ENCODE measurements around the gene NFE2L2. TPM values are rescaled to one million over a fixed set of nuclear protein-coding genes. Genes with fewer than 3 reads are reported as not detected.
"Not testable (repeated sequence)": the region's sequence is repeated elsewhere in the genome, so short reads cannot be mapped to it uniquely, and the experiment has no call there.

NFE2L2 gene
- total RNA-seq, 1 donor from 2014 or later: 105 TPM

- TF ChIP-seq CTCF (IDR thresholded peaks at IDR 0.05): no peak
- H3K27me3 ChIP-seq: no peaks in the 10 kb centered on the region
- no peak overlapping the region for H3K4me3 ChIP-seq
- ATAC-seq (no peak), DNase-seq (no peak)
- intact Hi-C loops (cut with DNase I): no loop called here
- no peaks in the 10 kb centered on the region for H3K9me3 ChIP-seq
- no peak overlapping the region for H3K27ac ChIP-seq
- H3K4me1 ChIP-seq: peaks cover 87% of the 10 kb centered on the region
- peaks cover 7% of the 10 kb centered on the region for H3K36me3 ChIP-seq
Observed at GRCh38 chr2:177249038-177249437, 15.5 kb downstream of the NFE2L2 start.

- TF ChIP-seq CTCF (IDR thresholded peaks at IDR 0.05): no peak
- Histone ChIP-seq H3K27ac (no peak overlapping the region), H3K36me3 (peaks cover 7% of the 10 kb centered on the region), H3K4me3 (no peak overlapping the region), H3K27me3 (no peaks in the 10 kb centered on the region), H3K4me1 (peaks cover 88% of the 10 kb centered on the region), H3K9me3 (no peaks in the 10 kb centered on the region)
- ATAC-seq (no peak), DNase-seq (no peak)
- intact Hi-C loops (cut with DNase I): no loop called here
Observed at GRCh38 chr2:177247693-177248262, 16.7 kb downstream of the NFE2L2 start.

- H3K27me3 ChIP-seq; H3K36me3 ChIP-seq; ATAC-seq; H3K4me3 ChIP-seq; H3K9me3 ChIP-seq; DNase-seq; H3K27ac ChIP-seq; intact Hi-C loops (cut with DNase I): not testable (repeated sequence)
- H3K4me1 ChIP-seq: peaks cover 87% of the 10 kb centered on the region
Observed at GRCh38 chr2:177246523-177247030, 17.9 kb downstream of the NFE2L2 start.

- Histone ChIP-seq H3K36me3 (peaks cover 7% of the 10 kb centered on the region), H3K9me3 (no peaks in the 10 kb centered on the region), H3K4me3 (no peak overlapping the region), H3K4me1 (peaks cover 87% of the 10 kb centered on the region), H3K27me3 (no peaks in the 10 kb centered on the region), H3K27ac (peak overlapping the region; percentile 26)
- no peak for TF ChIP-seq CTCF (IDR thresholded peaks at IDR 0.05)
- intact Hi-C loops (cut with DNase I): no loop called here
- no peak for ATAC-seq
- no peak for DNase-seq
Observed at GRCh38 chr2:177246000-177246399, 18.5 kb downstream of the NFE2L2 start.

- Histone ChIP-seq H3K36me3 (peaks cover 7% of the 10 kb centered on the region), H3K4me1 (peaks cover 87% of the 10 kb centered on the region), H3K4me3 (no peak overlapping the region), H3K9me3 (no peaks in the 10 kb centered on the region), H3K27ac (peak overlapping the region; percentile 38), H3K27me3 (no peaks in the 10 kb centered on the region)
- no peak for TF ChIP-seq CTCF (IDR thresholded peaks at IDR 0.05)
- ATAC-seq (no peak), DNase-seq (no peak)
- intact Hi-C loops (cut with DNase I): no loop called here
Observed at GRCh38 chr2:177245010-177245422, 19.5 kb downstream of the NFE2L2 start.

GRCh38 chr2:177244244-177244771 lies 20.2 kb downstream of the NFE2L2 start:
- Histone ChIP-seq H3K27ac (no peak overlapping the region), H3K27me3 (no peaks in the 10 kb centered on the region), H3K4me1 (peaks cover 92% of the 10 kb centered on the region), H3K36me3 (peaks cover 7% of the 10 kb centered on the region), H3K4me3 (no peak overlapping the region), H3K9me3 (no peaks in the 10 kb centered on the region)
- intact Hi-C loops (cut with DNase I): no loop called here
- DNase-seq (no peak), ATAC-seq (no peak)
- TF ChIP-seq CTCF (IDR thresholded peaks at IDR 0.05): no peak

Data from upper lobe of right lung (tissue), 1 donor.